Measurements from ENCODE around the gene FHL5. TPM values are rescaled to one million over a fixed set of nuclear protein-coding genes. Genes with fewer than 3 reads are reported as not detected.

Gene FHL5
- polyA plus RNA-seq, 1 donor from 2014 or later: not detected

DNA sequence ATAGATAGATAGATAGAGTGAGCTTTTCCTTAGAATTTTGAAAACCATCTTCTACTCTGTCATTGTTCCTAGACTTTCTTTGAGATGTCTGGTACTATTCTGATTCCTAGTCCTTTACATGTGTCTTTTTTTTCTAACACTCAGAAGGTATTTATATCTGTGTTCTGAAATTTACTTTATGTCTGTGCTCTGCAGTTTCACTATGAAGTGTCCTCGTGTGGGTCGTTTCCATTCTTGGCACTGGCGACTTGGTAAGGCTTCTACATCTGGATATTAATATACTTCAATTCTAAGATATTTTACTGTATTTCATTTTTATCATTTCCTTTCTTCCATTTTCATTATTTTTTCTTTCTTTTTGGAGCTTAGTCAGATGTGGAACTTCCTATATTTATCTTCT, 87.0 kb downstream of the FHL5 start:
- Histone ChIP-seq H3K36me3 (ENCODE audit: insufficient read depth, low read length) (no peaks in the 10 kb centered on the region), H3K4me3 (ENCODE audit: low read length) (no peak overlapping the region), H3K27me3 (ENCODE audit: insufficient read depth, low read depth, low read length) (no peaks in the 10 kb centered on the region), H3K9me2 (ENCODE audit: insufficient read depth, low read length) (no peaks in the 10 kb centered on the region), H3K27ac (ENCODE audit: low read length) (no peak overlapping the region), H3K9me3 (ENCODE audit: low read length) (no peaks in the 10 kb centered on the region), H3K79me2 (replicated peaks; ENCODE audit: insufficient read depth, low read length) (no peaks in the 10 kb centered on the region), H3K9ac (ENCODE audit: low read length) (no peak overlapping the region), H3F3A (ENCODE audit: insufficient read depth, low read length, poor library complexity, severe bottlenecking) (no peaks in the 10 kb centered on the region), H2AFZ (ENCODE audit: low read depth, low read length) (no peak overlapping the region), H3K4me2 (ENCODE audit: low read length) (no peak overlapping the region), H4K20me1 (ENCODE audit: insufficient read depth) (no peaks in the 10 kb centered on the region)
- TF ChIP-seq RAD21 (conservative IDR thresholded peaks at IDR 0.05) (no peak), SMC3 (conservative IDR thresholded peaks at IDR 0.05; ENCODE audit: poor library complexity) (no peak), CTCF (IDR thresholded peaks at IDR 0.05; ENCODE audit: poor library complexity, severe bottlenecking) (no peak), MXI1 (conservative IDR thresholded peaks at IDR 0.05; ENCODE audit: poor library complexity, severe bottlenecking) (no peak), EP300 (conservative IDR thresholded peaks at IDR 0.05; ENCODE audit: poor library complexity, severe bottlenecking) (no peak), EZH2 (IDR thresholded peaks at IDR 0.05; ENCODE audit: borderline replicate concordance, insufficient read depth, low read length, poor library complexity, severe bottlenecking) (no peak), TAF1 (IDR thresholded peaks at IDR 0.05; ENCODE audit: low read depth) (no peak), POLR2AphosphoS5 (IDR thresholded peaks at IDR 0.05) (no peak)
- TF ChIP-seq, protein P1, sequence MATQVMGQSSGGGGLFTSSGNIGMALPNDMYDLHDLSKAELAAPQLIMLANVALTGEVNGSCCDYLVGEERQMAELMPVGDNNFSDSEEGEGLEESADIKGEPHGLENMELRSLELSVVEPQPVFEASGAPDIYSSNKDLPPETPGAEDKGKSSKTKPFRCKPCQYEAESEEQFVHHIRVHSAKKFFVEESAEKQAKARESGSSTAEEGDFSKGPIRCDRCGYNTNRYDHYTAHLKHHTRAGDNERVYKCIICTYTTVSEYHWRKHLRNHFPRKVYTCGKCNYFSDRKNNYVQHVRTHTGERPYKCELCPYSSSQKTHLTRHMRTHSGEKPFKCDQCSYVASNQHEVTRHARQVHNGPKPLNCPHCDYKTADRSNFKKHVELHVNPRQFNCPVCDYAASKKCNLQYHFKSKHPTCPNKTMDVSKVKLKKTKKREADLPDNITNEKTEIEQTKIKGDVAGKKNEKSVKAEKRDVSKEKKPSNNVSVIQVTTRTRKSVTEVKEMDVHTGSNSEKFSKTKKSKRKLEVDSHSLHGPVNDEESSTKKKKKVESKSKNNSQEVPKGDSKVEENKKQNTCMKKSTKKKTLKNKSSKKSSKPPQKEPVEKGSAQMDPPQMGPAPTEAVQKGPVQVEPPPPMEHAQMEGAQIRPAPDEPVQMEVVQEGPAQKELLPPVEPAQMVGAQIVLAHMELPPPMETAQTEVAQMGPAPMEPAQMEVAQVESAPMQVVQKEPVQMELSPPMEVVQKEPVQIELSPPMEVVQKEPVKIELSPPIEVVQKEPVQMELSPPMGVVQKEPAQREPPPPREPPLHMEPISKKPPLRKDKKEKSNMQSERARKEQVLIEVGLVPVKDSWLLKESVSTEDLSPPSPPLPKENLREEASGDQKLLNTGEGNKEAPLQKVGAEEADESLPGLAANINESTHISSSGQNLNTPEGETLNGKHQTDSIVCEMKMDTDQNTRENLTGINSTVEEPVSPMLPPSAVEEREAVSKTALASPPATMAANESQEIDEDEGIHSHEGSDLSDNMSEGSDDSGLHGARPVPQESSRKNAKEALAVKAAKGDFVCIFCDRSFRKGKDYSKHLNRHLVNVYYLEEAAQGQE (IDR thresholded peaks at IDR 0.05; ENCODE audit: borderline replicate concordance): no peak

DNA sequence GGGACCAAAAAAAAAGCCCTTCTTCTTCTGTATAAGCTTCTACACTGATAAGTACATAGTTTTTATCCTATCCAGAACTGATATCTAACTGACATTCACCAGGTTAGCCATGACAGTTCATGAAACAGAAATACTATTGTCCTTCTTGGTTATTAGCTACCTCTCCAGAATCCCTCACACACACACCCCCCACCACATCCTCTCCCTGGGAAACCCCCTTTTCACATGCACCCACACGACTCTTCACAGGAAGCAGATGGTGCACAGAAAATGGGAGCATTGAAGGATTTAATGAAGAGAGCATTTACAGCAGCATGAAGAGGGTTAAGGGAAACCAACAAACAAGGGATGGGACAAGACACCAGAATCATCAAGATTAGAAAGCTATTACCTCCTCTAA, 88.9 kb downstream of the FHL5 start:
- no peaks in the 10 kb centered on the region for H3F3A ChIP-seq (ENCODE audit: insufficient read depth, low read length, poor library complexity, severe bottlenecking)
- H3K9ac ChIP-seq (ENCODE audit: low read length): no peak overlapping the region
- no peaks in the 10 kb centered on the region for H3K9me3 ChIP-seq (ENCODE audit: low read length)
- H3K36me3 ChIP-seq (ENCODE audit: insufficient read depth, low read length): no peaks in the 10 kb centered on the region
- no peak overlapping the region for H3K4me3 ChIP-seq (ENCODE audit: low read length)
- no peak overlapping the region for H3K27ac ChIP-seq (ENCODE audit: low read length)
- H3K4me2 ChIP-seq (ENCODE audit: low read length): no peak overlapping the region
- no peak overlapping the region for H2AFZ ChIP-seq (ENCODE audit: low read depth, low read length)
- H3K9me2 ChIP-seq (ENCODE audit: insufficient read depth, low read length): no peaks in the 10 kb centered on the region
- H3K27me3 ChIP-seq (ENCODE audit: insufficient read depth, low read depth, low read length): no peaks in the 10 kb centered on the region
- TF ChIP-seq, protein P1 (IDR thresholded peaks at IDR 0.05; ENCODE audit: borderline replicate concordance): no peak
- TF ChIP-seq EP300 (conservative IDR thresholded peaks at IDR 0.05; ENCODE audit: poor library complexity, severe bottlenecking): no peak
- TF ChIP-seq MXI1 (conservative IDR thresholded peaks at IDR 0.05; ENCODE audit: poor library complexity, severe bottlenecking): no peak
- no peak for TF ChIP-seq CTCF (IDR thresholded peaks at IDR 0.05; ENCODE audit: poor library complexity, severe bottlenecking)
- no peak for TF ChIP-seq RAD21 (conservative IDR thresholded peaks at IDR 0.05)
- no peak for TF ChIP-seq POLR2AphosphoS5 (IDR thresholded peaks at IDR 0.05)
- TF ChIP-seq SMC3 (conservative IDR thresholded peaks at IDR 0.05; ENCODE audit: poor library complexity): no peak
- TF ChIP-seq TAF1 (IDR thresholded peaks at IDR 0.05; ENCODE audit: low read depth): no peak
- no peak for TF ChIP-seq EZH2 (IDR thresholded peaks at IDR 0.05; ENCODE audit: borderline replicate concordance, insufficient read depth, low read length, poor library complexity, severe bottlenecking)
- no peaks in the 10 kb centered on the region for H4K20me1 ChIP-seq (ENCODE audit: insufficient read depth)
- H3K79me2 ChIP-seq (replicated peaks; ENCODE audit: insufficient read depth, low read length): no peaks in the 10 kb centered on the region

Measured in neural cell (in vitro differentiated cells).